Measurements from ENCODE around the gene CD200. TPM values are rescaled to one million over a fixed set of nuclear protein-coding genes. Genes with fewer than 3 reads are reported as not detected.

CD200 gene
- total and polyA plus RNA-seq, 5 donors, result 2.8 to 4.5 (median 3.8) TPM

DNA sequence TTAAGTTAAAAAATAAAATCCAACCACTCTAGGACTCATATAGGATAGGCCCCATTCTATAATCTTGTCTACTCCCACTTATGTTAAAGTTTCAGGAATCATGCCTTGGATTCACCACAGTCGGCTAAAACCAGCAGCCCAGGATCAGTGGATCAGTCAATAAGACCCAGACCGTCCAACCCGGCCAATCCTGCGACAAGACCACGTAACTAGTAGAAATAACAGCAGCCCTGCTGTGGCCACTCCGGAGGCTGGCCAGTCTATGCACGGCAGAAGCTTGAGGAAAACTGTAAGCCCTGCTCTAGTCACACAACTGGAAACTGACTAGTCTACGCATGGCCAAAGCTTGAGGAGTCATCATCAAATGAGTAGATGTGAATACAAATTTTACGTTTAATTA is 26.1 kb upstream of the CD200 start:
- Histone ChIP-seq H3K9me3 (ENCODE audit: control insufficient read depth, low read length) (no peaks in the 10 kb centered on the region), H3K27me3 (ENCODE audit: control insufficient read depth, insufficient read depth) (no peaks in the 10 kb centered on the region), H3K4me1 (ENCODE audit: control insufficient read depth, insufficient read depth, low read length) (peaks cover 2% of the 10 kb centered on the region), H3K4me3 (ENCODE audit: low read length) (no peak overlapping the region), H3K27ac (ENCODE audit: low read length) (no peak overlapping the region)
- intact Hi-C loops (cut with DNase I), result no loop called here
- 97% methylated on average over 9 of the region's 9 CpGs for WGBS
- no peak for ATAC-seq
- DNase-seq, result no peak

DNA sequence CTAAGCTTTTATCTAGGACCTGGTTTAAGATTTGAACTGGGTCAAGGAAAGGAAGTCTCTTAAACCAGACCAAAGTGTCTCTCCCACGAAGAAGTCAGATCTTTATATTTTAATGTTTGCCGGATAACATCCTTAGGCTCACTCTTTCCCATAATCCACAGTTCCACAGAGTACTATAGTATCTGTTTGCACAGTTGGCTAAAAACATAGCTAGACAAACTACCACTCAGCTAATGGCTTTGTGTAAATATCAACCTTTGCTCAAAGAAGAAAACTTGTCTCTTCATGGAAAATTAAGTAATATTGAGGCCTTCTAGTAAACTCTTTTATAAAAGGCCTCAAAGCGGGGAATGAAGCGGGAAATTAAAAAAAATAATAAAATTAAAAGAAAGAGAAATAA is 25.4 kb upstream of the CD200 start:
- no peak for DNase-seq
- Histone ChIP-seq H3K27me3 (ENCODE audit: control insufficient read depth, insufficient read depth) (no peaks in the 10 kb centered on the region), H3K4me3 (ENCODE audit: low read length) (no peak overlapping the region), H3K9me3 (ENCODE audit: control insufficient read depth, low read length) (no peaks in the 10 kb centered on the region), H3K4me1 (ENCODE audit: control insufficient read depth, insufficient read depth, low read length) (peaks cover 2% of the 10 kb centered on the region), H3K27ac (ENCODE audit: low read length) (no peak overlapping the region)
- no peak for ATAC-seq
- 65% methylated on average over 4 of the region's 4 CpGs for WGBS
- intact Hi-C loops (cut with DNase I), result no loop called here

DNA sequence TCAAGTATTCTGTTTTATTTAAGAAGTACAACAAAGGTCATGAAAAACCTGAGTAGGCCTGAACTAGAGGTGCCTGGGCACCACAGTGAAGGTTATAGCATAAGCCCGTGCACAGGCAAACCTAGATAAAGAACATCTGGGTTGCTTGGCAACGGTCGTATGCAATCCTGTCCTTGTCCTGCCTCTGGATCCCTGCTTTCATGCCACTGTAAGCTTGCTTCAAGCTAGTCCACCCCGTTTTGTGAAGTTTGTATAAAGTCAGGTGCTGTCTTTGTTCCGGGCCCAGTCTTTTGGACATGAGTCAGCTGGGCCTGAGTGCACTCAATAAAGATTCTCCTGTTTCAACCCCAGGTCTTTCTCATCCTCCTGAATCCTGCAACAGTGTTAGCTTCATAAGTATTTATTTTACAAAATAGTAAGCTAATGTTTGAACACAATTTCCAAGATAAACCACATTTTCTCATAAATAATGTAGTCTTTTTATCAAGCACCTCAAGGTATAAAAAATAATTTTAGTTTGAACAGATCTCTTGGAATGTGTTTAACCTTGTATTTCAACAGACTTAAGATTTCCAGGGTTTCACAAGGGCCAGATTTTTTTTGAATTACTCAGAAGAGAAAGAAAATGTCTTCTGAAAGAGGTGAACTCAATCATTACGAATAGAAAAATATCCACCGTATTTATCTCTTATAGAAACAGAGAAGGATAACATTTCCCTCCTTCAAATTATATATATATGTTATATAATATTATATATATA is 24.6 kb upstream of the CD200 start:
- Histone ChIP-seq H3K4me1 (ENCODE audit: control insufficient read depth, insufficient read depth, low read length) (peaks cover 2% of the 10 kb centered on the region), H3K9me3 (ENCODE audit: control insufficient read depth, low read length) (no peaks in the 10 kb centered on the region), H3K27me3 (ENCODE audit: control insufficient read depth, insufficient read depth) (no peaks in the 10 kb centered on the region), H3K4me3 (ENCODE audit: low read length) (no peak overlapping the region), H3K27ac (ENCODE audit: low read length) (peak overlapping the region; percentile 75)
- ATAC-seq, result peak; percentile 43 to 56
- WGBS, result 45% methylated on average over 7 of the region's 7 CpGs
- intact Hi-C loops (cut with DNase I), result no loop called here
- DNase-seq, result peak in 1 of 3 donors; percentile 47

DNA sequence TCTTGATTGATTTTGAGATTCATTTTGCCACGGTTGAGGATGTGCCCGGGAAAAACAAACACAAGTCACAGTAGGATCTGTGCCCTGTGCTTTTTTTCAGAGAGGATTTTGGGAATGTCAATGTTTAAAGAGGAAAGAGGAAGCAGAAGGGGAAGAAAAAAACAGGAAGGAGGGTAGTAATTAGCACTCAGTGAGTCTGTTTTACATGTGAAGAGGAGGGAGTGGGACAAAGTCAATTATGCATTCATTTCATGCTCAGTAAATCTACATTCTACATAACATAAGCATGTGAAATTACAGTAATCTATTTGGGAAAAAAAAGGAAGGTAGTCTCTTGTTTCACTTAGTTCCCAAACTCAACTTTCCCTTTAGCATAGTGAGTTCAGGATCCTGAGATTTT is 18.3 kb upstream of the CD200 start:
- DNase-seq (no peak), ATAC-seq (no peak)
- WGBS, result 68% methylated on average over 2 of the region's 2 CpGs
- Histone ChIP-seq H3K27ac (ENCODE audit: low read length) (no peak overlapping the region), H3K4me1 (ENCODE audit: control insufficient read depth, insufficient read depth, low read length) (no peaks in the 10 kb centered on the region), H3K4me3 (ENCODE audit: low read length) (no peak overlapping the region), H3K27me3 (ENCODE audit: control insufficient read depth, insufficient read depth) (no peaks in the 10 kb centered on the region), H3K9me3 (ENCODE audit: control insufficient read depth, low read length) (no peaks in the 10 kb centered on the region)
- intact Hi-C loops (cut with DNase I), result no loop called here

DNA sequence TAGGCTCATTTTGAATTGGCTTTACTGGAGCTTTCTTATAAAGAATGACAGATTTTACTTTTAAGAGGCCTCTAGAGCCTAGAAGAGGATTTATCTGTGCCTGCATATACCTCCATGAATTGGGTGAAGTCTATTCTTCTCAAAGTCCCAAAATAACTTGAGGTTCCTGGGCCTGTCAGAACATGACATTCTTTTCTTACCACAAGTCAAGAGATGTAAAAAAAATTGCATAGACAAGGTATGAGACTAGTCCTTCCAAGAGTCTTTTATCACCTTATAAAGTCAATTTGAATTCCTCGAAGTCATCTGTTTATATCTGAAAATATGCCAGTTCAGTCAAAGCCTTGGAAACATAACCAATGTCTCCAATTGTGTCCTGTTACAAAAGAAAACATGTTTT is 17.2 kb upstream of the CD200 start:
- H3K27me3 ChIP-seq (ENCODE audit: control insufficient read depth, insufficient read depth), result no peaks in the 10 kb centered on the region
- no peak for DNase-seq
- no peak overlapping the region for H3K4me3 ChIP-seq (ENCODE audit: low read length)
- no peak for ATAC-seq
- no peaks in the 10 kb centered on the region for H3K9me3 ChIP-seq (ENCODE audit: control insufficient read depth, low read length)
- intact Hi-C loops (cut with DNase I), result no loop called here
- no peak overlapping the region for H3K27ac ChIP-seq (ENCODE audit: low read length)
- H3K4me1 ChIP-seq (ENCODE audit: control insufficient read depth, insufficient read depth, low read length), result no peaks in the 10 kb centered on the region
- WGBS, result 48% methylated on average over 1 of the region's 1 CpG

DNA sequence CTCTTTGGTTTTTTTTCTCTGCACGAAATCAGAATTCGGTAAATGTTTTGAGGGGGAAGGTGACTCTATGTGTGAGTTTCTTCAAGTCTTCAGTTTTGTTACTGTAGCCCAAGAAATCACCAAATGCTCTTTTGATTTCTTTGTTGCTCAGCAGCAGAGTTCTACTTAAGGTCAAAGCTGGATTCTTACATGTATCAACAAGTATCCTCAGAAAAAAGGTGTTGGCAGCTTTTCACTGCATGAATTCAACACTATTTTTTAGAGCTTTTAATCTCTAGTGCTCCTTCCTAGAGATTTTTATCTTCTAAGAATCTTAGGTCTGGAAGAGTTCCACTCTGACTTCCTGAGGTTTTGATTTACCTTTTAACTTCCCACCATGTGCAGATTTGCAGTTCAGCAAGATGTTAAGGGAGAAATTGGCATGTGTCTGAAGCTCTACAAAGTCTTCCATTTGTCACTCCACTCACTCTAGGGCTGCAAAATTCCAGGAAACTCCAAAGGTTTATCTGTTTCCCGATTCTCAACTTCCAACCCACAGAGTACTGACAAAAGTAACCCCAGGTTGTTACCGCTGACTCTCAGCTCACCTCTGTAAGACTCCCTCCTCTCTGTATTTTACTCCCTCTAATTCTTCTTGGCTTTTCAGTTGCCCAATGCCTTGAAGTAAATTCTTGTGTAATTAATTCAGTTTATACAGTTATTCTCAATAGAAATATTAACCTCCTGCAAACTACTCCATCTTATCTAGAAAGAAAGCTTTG is 13.3 kb upstream of the CD200 start:
- intact Hi-C loops (cut with DNase I), result loop anchor here in 1 of 4 donors (10.0 kb wide), 1 partner anchor 205 kb away; no protein-coding TSS in a partner anchor
- WGBS, result 55% methylated on average over 4 of the region's 4 CpGs
- Histone ChIP-seq H3K4me3 (ENCODE audit: low read length) (no peak overlapping the region), H3K27ac (ENCODE audit: low read length) (no peak overlapping the region), H3K27me3 (ENCODE audit: control insufficient read depth, insufficient read depth) (no peaks in the 10 kb centered on the region), H3K9me3 (ENCODE audit: control insufficient read depth, low read length) (no peaks in the 10 kb centered on the region), H3K4me1 (ENCODE audit: control insufficient read depth, insufficient read depth, low read length) (no peaks in the 10 kb centered on the region)
- ATAC-seq, result no peak
- DNase-seq, result no peak

DNA sequence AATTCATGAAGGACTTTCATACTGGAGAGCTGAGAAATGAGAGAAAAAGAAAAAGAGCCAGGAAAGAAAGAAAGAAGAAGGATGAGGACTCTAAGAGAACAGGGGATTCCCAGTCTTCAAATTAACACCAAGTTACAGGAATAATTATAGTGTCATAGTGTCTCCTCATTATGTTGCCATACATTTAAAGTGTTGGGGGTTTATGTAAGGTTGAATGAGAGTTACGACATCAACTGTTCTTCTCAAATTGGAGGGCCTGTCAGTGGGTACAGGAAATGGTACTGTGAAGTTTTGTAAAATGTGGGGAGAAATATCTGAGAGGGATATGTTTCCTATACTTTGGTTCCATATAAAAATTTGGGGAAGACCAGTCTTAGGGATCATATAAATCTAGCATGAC is 12.3 kb upstream of the CD200 start:
- ATAC-seq (no peak), DNase-seq (no peak)
- Histone ChIP-seq H3K27me3 (ENCODE audit: control insufficient read depth, insufficient read depth) (no peaks in the 10 kb centered on the region), H3K4me3 (ENCODE audit: low read length) (no peak overlapping the region), H3K27ac (ENCODE audit: low read length) (no peak overlapping the region), H3K9me3 (ENCODE audit: control insufficient read depth, low read length) (no peaks in the 10 kb centered on the region), H3K4me1 (ENCODE audit: control insufficient read depth, insufficient read depth, low read length) (no peaks in the 10 kb centered on the region)
- intact Hi-C loops (cut with DNase I), result loop anchor here in 1 of 4 donors (10.0 kb wide), 1 partner anchor 204 kb away; no protein-coding TSS in a partner anchor
- 78% methylated on average over 1 of the region's 1 CpG for WGBS

DNA sequence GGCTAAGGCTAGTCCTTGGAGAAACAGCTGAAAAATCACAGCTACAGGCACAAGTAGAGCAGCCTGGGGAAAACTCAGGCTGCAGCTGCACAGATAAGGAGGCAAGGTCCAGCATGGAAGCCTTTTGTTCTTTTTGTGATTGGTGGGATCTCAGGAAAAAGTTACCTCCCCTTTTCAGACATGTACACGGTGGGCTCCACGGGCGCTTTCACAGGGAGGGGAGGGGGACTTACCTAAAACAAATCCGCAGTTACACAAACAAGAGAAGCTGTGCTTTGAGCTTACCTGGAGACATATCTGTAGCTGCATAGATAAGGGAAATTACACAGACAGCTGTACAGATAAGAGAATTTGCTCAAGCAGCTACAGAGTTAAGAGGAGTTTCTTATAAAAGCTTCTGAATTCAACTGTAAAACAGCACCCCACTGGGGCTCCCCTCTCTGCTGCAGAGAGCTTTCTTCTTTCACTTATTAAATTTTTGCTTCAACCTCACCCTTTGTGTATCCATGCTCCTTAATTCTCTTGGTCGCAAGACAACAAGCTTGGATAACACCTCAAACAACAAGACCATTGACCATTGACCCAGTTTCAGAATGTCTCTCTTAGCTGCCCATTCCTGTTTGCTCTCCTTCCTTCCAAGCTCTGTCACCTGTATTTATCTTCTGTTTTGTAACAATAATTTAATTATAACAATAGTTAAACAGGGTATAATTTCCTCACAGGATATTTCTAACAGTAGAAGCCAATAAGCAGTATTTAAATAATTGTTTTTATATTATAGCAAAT is 10.9 kb upstream of the CD200 start:
- Histone ChIP-seq H3K27ac (ENCODE audit: low read length) (no peak overlapping the region), H3K4me3 (ENCODE audit: low read length) (no peak overlapping the region), H3K27me3 (ENCODE audit: control insufficient read depth, insufficient read depth) (no peaks in the 10 kb centered on the region), H3K4me1 (ENCODE audit: control insufficient read depth, insufficient read depth, low read length) (no peaks in the 10 kb centered on the region), H3K9me3 (ENCODE audit: control insufficient read depth, low read length) (no peaks in the 10 kb centered on the region)
- no peak for ATAC-seq
- no peak for DNase-seq
- 38% methylated on average over 5 of the region's 5 CpGs for WGBS
- intact Hi-C loops (cut with DNase I), result loop anchor here in 1 of 4 donors (10.0 kb wide), 1 partner anchor 203 kb away; no protein-coding TSS in a partner anchor

DNA sequence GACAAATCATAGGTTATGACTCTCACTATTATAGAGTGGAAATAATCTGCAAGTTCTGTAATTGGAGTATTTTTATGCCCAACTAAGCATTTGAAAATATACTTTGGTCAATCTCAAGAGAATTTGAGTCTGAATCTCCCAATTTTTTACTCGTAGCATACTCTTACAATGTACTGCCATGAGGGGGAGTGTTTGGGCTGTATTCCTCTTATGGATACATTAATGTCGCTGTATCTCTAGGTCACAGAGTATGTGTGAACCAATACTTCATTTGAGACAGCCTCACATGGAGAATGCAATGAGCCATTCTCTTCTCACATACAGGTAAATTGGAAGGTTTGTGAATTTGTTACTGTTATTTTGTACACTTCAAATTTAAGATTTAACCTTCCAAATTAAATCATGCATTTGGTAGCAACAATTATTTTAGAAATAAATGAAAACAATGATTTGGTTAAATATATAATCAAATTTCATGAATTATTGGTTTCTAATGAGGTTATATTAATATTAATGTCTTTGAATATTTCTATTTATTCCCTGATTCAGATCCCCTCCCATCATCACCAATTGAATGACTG is 5.5 kb upstream of the CD200 start:
- Histone ChIP-seq H3K27ac (ENCODE audit: low read length) (no peak overlapping the region), H3K27me3 (ENCODE audit: control insufficient read depth, insufficient read depth) (no peaks in the 10 kb centered on the region), H3K4me1 (ENCODE audit: control insufficient read depth, insufficient read depth, low read length) (no peaks in the 10 kb centered on the region), H3K9me3 (ENCODE audit: control insufficient read depth, low read length) (no peaks in the 10 kb centered on the region), H3K4me3 (ENCODE audit: low read length) (no peak overlapping the region)
- intact Hi-C loops (cut with DNase I), result loop anchor here in 3 of 4 donors (2.0 to 10.0 kb wide), 3 partner anchors 190 to 197 kb away; no protein-coding TSS in a partner anchor
- no peak for DNase-seq
- peak; percentile 89 to 92 for ATAC-seq
- 6% methylated on average over 2 of the region's 2 CpGs for WGBS

DNA sequence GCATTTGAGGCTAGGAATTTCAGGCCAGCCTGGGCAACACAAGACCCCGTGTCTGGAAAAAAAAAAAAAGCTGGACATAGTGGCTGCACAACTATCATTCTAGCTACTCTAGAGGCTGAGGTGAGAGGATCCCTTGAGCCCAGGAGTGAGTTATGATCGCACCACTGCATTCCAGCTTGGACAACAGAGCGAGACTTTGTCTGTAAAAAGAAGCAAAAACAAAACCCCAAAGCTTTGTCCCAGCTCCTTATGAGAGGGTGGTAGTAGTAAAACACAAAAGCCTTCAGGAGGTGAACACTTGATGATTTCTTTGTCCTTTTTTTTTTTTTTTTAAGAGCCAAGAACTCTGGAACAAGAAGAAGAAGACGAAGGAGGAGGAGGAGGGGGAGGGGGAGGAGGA is 1.1 kb upstream of the CD200 start:
- no peak overlapping the region for H3K4me3 ChIP-seq (ENCODE audit: low read length)
- no peaks in the 10 kb centered on the region for H3K9me3 ChIP-seq (ENCODE audit: control insufficient read depth, low read length)
- DNase-seq, result no peak
- H3K4me1 ChIP-seq (ENCODE audit: control insufficient read depth, insufficient read depth, low read length), result no peaks in the 10 kb centered on the region
- no peak for ATAC-seq
- whole genome bisulfite sequencing, result 93% methylated on average over 4 of the region's 4 CpGs
- no peak overlapping the region for H3K27ac ChIP-seq (ENCODE audit: low read length)
- intact Hi-C loops (cut with DNase I), result loop anchor here in 1 of 4 donors (10.0 kb wide), 1 partner anchor 183 kb away; no protein-coding TSS in a partner anchor
- no peaks in the 10 kb centered on the region for H3K27me3 ChIP-seq (ENCODE audit: control insufficient read depth, insufficient read depth)

Data from right cardiac atrium (tissue), 5 donors.